Smooth muscle cell of trachea (primary cell): ENCODE data around the gene TRIM2. TPM values are rescaled to one million over a fixed set of nuclear protein-coding genes. Genes with fewer than 3 reads are reported as not detected.

Experiments
- total RNA-seq: library from RNA; depleted of rRNA; stranded (reverse); fragments of >200 nt; gene quantifications from 2 replicates; pipeline ENCODE4 v1.2.1, GENCODE V29; 2014

TRIM2 gene
- 90.9 and 127 TPM in 2 replicates for total RNA-seq

DNA sequence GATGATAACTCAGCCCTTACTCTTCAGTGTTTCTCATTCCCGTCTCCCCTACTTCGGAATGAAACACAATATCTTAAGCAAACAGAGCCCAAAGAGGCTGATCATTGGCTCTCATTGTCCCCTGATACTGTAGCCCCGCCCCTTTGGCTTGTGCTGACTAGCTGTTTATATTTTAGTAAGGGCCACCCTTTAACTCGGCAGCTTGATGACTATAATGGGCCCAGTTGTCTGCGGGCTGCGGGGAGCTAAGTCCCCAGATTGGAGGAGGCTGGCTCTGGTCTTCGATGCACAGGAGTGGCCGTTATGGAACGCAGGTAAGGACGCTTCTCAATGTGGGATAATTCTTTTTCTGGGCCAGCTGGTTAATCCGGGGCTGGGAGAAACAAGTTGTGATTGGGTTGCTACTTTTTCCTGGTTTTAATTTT lies at the start of gene TRIM2:
Gene TRIM2, plus strand, starts transcription at position 197 of the 425 bp plus-strand sequence. Its CDS starts 88 bp downstream, at position 285.

DNA sequence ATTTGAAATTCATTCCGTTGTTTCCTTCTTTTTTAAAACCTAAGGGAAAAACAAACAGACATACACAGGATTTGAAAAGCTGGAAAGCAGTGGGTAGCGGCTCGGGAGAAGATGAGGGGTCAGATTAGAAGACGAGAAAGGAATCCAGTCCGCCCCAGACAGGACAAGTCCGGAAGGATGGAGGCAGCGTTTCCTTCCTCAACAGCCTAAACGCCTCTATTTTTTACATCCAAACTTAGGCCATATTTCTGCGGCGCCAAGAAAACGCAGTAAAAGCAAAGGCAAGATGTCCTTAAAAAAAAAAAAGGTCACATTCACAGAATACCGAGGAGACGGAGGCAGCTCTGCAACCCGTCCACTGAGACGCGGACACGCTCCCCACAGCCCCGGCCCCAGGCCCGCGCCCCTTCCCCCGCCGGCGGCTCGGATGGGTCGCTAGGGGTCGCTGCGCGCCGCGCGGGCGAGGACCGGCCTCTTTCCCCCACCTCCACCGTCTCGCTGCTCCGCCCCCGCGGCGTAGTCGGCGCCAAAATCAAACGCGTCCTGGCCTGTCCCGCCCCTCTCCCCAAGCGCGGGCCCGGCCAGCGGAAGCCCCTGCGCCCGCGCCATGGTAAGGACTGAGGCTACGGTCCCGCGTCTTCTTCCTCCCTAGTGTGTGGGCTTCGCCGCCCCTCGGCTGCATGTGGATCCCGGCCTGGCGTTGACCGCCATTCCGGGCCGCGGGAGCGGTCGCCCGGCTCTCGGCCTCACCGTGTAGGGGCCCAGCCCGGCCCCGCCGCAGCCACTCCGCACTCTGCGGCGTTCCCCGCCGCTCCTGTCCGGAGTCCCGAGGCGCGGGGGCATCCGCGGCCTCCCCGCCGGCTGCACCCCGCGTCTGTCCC lies 140.1 kb downstream of the TRIM2 start, which contains the start of gene MND1:
Gene MND1, plus strand, starts transcription at position 558 of the 881 bp plus-strand sequence. Its CDS starts 50 bp downstream, at position 608.

Other genes starting within 250 kb of the TRIM2 start
- gene MND1, start 140.2 kb downstream of the TRIM2 start, total RNA-seq: 2.2 and 13.1 TPM in 2 replicates